OCI-LY7 (cell line): Measurements from ENCODE around the gene FAM216A. TPM values are rescaled to one million over a fixed set of nuclear protein-coding genes. Genes with fewer than 3 reads are reported as not detected.

Experiments
- BruUV-seq: library from RNA; stranded (reverse); fragments of 400-500 nt; replicated peaks from 2 replicates; lab custom pipeline; 2021; lab: Mats Ljungman, UMichigan
- CTCF ChIA-PET: fragments of 300-600 bp; sonication (Branson Sonifier 250); formaldehyde crosslinking; loops from one replicate; lab custom pipeline; 2022; ENCODE audit warnings: antibody characterized with exemption; ENCODE audit not compliant: unreplicated experiment; lab: Charles Lee
- POLR2A ChIA-PET: fragments of 300-600 bp; sonication (Branson Sonifier 250); formaldehyde crosslinking; loops from one replicate; lab custom pipeline; 2022; ENCODE audit warnings: antibody characterized with exemption; lab: Charles Lee
- DNase-seq: peaks from one replicate; pipeline ENCODE4 v3.0.0-alpha.2; 2015; ENCODE audit warnings: low spot score
- H2AFZ ChIP-seq: fragments of 200-600 bp; sonication (generic), shearing (Covaris generic); 2 replicates; pipeline ENCODE4 v1.6.1; 2014; ENCODE audit warnings: mild to moderate bottlenecking, antibody characterized with exemption, low read length, moderate library complexity
- H3K27ac ChIP-seq: fragments of 200-600 bp; sonication (generic); 2 replicates; pipeline ENCODE4 v1.5.1; 2014; ENCODE audit warnings: mixed run types, low read depth, mild to moderate bottlenecking, moderate library complexity, low read length, inconsistent platforms; ENCODE audit not compliant: poor library complexity, severe bottlenecking
- H3K36me3 ChIP-seq: fragments of 200-600 bp; sonication (generic); 2 replicates; pipeline ENCODE4 v1.6.1; 2014; ENCODE audit warnings: mild to moderate bottlenecking, antibody characterized with exemption, low read length, moderate library complexity, mixed read lengths; ENCODE audit not compliant: insufficient read depth
- H3K4me1 ChIP-seq: fragments of 200-600 bp; sonication (generic); 2 replicates; pipeline ENCODE4 v1.5.1; 2014; ENCODE audit warnings: mild to moderate bottlenecking, low read length; ENCODE audit not compliant: insufficient read depth, poor library complexity, severe bottlenecking
- H3K4me2 ChIP-seq: fragments of 200-600 bp; sonication (generic); 2 replicates; pipeline ENCODE4 v1.6.1; 2014; ENCODE audit warnings: mild to moderate bottlenecking, low read length
- H3K4me3 ChIP-seq: fragments of 200-600 bp; sonication (generic); 2 replicates; pipeline ENCODE4 v1.5.1; 2014; ENCODE audit warnings: mild to moderate bottlenecking, low read depth, low read length; ENCODE audit not compliant: poor library complexity, severe bottlenecking
- H3K79me2 ChIP-seq: fragments of 200-600 bp; sonication (generic); 2 replicates; pipeline ENCODE4 v1.6.1; 2016; ENCODE audit warnings: low read depth, mild to moderate bottlenecking, low read length, moderate library complexity, mixed read lengths; ENCODE audit not compliant: insufficient read depth
- H3K9me2 ChIP-seq: fragments of 200-600 bp; sonication (generic); 2 replicates; pipeline ENCODE4 v1.6.1; 2016; ENCODE audit warnings: mild to moderate bottlenecking, low read length, mixed read lengths; ENCODE audit not compliant: insufficient read depth
- H3K9me3 ChIP-seq: fragments of 200-600 bp; sonication (generic); 2 replicates; pipeline ENCODE4 v1.6.1; 2014; ENCODE audit warnings: mild to moderate bottlenecking, mixed run types, low read length, mixed read lengths
- H4K20me1 ChIP-seq: fragments of 200-600 bp; sonication (generic); 2 replicates; pipeline ENCODE4 v1.6.1; 2014; ENCODE audit warnings: mild to moderate bottlenecking, antibody characterized with exemption, low read length, moderate library complexity, mixed read lengths; ENCODE audit not compliant: insufficient read depth
- CTCF ChIP-seq: fragments of 200-600 bp; sonication (generic); conservative IDR thresholded peaks from 2 replicates; pipeline ENCODE4 v1.5.1; 2014; ENCODE audit warnings: mild to moderate bottlenecking, antibody characterized with exemption, low read length, moderate library complexity, mixed read lengths
- EZH2phosphoT487 ChIP-seq: fragments of 200-600 bp; sonication (generic); IDR thresholded peaks from 2 replicates; pipeline ENCODE4 v1.6.1; 2018; ENCODE audit warnings: low read depth, borderline replicate concordance, mild to moderate bottlenecking, mixed run types, antibody characterized with exemption, low read length, moderate library complexity, mixed read lengths
- intact Hi-C: fragments of 100-400 bp; cut with micrococcal nuclease; formaldehyde crosslinking; loops from one replicate; pipeline ENCODE4 v1.10.0; 2022; ENCODE audit not compliant: unreplicated experiment
- total RNA-seq, 2 experiments: library from RNA; depleted of rRNA in 1 of 2; stranded (reverse); fragments of >200 nt in 1 of 2; shearing (Covaris generic) in 1 of 2; gene quantifications; 2 replicates each; pipeline ENCODE4 v1.2.3, GENCODE V29; 2014 to 2022

Gene FAM216A
- total RNA-seq, 2 experiments from 2014 or later: 62.4 to 62.5 TPM

GRCh38 chr12:110536834-110537604, 68.4 kb downstream of the FAM216A start:
- CTCF ChIA-PET: interaction anchor here (0.6 kb wide), 1 partner anchor 61 kb away, joined by 3 read pairs; no protein-coding TSS in a partner anchor
- Histone ChIP-seq H3K4me1 (peaks cover 22% of the 10 kb centered on the region), H3K9me2 (no peaks in the 10 kb centered on the region), H3K9me3 (no peaks in the 10 kb centered on the region), H3K4me3 (no peak overlapping the region), H3K79me2 (peaks cover 15% of the 10 kb centered on the region; the same call in 1 of the 2 replicates), H3K4me2 (no peak overlapping the region), H3K27ac (no peak overlapping the region), H4K20me1 (no peaks in the 10 kb centered on the region), H3K36me3 (peaks cover 85% of the 10 kb centered on the region), H2AFZ (no peak overlapping the region)
- POLR2A ChIA-PET: interaction anchor here (0.5 to 1.1 kb wide), 3 partner anchors 54 to 353 kb away, joined by 3 read pairs; no protein-coding TSS in a partner anchor
- no peak for TF ChIP-seq EZH2phosphoT487
- no peak for TF ChIP-seq CTCF
- intact Hi-C loops: no loop called here
- no TSS peak for BruUV-seq
- no peak for DNase-seq

- Histone ChIP-seq H3K9me2 (no peaks in the 10 kb centered on the region), H2AFZ (no peak overlapping the region), H4K20me1 (no peaks in the 10 kb centered on the region), H3K4me3 (no peak overlapping the region), H3K4me2 (no peak overlapping the region), H3K79me2 (peaks cover 18% of the 10 kb centered on the region; the same call in 1 of the 2 replicates), H3K36me3 (peaks cover 85% of the 10 kb centered on the region), H3K4me1 (peaks cover 16% of the 10 kb centered on the region), H3K9me3 (no peaks in the 10 kb centered on the region), H3K27ac (no peak overlapping the region)
- DNase-seq: no peak
- TF ChIP-seq EZH2phosphoT487: no peak
- TF ChIP-seq CTCF: no peak
- ChIA-PET POLR2A (interaction anchor here (0.6 to 1.1 kb wide), 6 partner anchors 11 to 168 kb away, joined by 3 to 4 read pairs (median 3); no protein-coding TSS in a partner anchor), CTCF (no interaction called here)
- intact Hi-C loops: no loop called here
- BruUV-seq: no TSS peak
Observed at GRCh38 chr12:110537605-110538409, 69.2 kb downstream of the FAM216A start.
